ENCODE results near the gene SLC22A31. TPM values are rescaled to one million over a fixed set of nuclear protein-coding genes. Genes with fewer than 3 reads are reported as not detected.
A peak's percentile ranks its signal among the peaks of the same experiment; 100 is the strongest.
"Not testable (repeated sequence)": the region's sequence is repeated elsewhere in the genome, so short reads cannot be mapped to it uniquely, and the experiment has no call there.

The SLC22A31 gene
- polyA plus RNA-seq, 5 donors = 0.48 to 3.1 (median 1.1) TPM

DNA sequence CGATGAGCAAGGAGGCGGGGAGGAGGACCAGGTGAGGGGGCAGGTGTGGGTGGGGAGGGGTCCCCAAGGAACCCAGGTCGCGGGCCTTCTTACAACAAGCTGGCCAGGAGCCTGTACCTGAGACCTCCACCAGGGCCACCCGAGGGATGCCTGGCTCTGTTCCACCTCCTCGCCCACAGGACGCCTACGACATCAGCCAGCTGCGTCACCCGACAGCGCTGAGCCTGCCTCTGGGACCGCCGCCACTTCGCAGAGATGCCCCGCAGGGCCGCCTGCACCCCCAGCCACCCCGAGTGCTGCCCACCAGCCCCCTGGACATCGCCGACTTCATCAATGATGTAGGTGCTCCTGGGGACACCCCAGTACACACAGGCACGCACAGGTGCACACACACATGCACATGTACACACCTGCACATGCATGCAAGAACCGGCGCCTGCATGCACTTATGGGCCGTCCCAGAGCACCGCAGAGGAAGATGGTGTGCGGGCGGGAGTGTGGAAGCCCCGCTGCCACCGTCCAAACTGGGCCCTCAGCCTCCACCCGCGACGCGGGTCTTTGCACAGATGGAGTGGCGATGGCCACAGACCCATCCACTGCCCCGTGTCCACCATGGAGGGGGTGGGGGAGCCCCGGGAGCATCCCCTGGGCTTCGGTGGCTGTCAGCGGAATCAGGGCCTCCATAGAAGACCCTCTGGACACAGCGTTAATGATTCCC lies 6.6 kb downstream of the SLC22A31 start:
- DNase-seq = no peak

- DNase-seq = no peak
These were observed 7.3 kb downstream of the SLC22A31 start for GRCh38 chr16:89192956-89193575.

DNA sequence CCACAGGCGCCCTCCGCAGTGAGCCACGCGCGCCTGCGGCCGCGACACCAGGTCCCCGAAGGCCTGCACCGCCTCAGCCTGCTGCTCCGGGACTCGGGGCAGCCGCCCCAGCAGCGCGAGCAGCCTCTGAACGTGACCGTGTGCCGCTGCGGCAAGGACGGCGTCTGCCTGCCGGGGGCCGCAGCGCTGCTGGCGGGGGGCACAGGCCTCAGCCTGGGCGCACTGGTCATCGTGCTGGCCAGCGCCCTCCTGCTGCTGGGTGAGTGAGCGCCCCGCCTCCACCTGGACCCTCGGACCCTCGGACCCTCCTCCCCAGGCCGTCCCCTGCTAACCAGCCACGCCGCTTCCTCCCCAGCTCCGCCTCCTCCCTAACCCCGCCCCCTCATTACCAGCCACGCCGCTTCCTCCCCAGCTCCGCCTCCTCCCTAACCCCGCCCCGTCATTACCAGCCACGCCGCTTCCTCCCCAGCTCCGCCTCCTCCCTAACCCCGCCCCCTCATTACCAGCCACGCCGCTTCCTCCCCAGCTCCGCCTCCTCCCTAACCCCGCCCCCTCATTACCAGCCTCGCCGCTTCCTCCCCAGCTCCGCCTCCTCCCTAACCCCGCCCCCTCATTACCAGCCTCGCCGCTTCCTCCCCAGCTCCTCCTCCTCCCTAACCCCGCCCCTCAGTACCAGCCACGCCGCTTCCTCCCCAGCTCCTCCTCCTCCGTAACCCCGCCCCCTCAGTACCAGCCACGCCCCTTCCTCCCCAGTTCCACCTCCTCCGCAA lies 8.0 kb downstream of the SLC22A31 start:
- DNase-seq = peak; percentile 53 to 66

DNA sequence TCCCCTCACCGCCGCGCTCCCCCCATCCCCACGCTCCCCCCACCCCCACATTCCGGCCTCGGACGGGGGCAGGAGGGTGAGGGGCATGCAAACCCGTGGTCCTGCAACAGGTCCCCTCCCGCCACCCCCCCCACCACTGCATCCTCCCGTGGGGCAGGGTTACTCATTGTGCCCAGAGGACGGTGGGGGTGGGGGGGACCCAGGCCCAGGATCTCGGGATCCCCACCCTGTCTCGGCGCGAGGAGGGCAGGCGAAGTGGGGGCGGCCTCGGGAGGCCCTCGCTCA lies 8.5 kb downstream of the SLC22A31 start:
- DNase-seq = no peak

DNA sequence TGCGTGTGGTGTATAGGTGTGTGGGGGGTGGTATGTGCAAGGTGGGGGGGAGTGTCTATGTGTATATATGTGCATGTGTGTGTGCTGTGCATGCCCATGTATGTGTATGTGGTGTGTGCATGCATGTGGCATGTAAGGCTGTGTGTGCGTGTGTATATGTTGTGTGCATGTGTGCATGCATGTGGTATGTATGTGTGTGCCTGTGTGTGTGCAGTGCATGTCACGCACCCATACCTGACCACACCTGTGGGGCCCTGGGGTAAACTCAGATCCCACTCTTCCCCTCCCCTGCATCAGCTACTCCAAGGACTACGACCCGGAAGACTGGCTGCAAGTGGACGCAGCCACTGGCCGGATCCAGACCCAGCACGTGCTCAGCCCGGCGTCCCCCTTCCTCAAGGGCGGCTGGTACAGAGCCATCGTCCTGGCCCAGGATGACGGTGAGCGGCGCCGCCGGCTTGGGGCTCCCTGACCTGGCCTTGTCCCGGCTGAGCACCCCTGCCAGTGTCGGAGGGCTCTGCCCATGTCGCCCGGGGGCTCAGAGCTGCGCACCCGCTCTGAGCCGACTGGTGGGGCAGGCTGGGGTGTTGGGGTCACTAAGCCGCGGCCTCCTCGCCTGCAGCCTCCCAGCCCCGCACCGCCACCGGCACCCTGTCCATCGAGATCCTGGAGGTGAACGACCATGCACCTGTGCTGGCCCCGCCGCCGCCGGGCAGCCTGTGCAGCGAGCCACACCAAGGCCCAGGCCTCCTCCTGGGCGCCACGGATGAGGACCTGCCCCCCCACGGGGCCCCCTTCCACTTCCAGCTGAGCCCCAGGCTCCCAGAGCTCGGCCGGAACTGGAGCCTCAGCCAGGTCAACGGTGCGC lies 9.1 kb downstream of the SLC22A31 start:
- DNase-seq = no peak

- no peak for DNase-seq
These were observed 10.0 kb downstream of the SLC22A31 start for GRCh38 chr16:89190150-89190958.

DNA sequence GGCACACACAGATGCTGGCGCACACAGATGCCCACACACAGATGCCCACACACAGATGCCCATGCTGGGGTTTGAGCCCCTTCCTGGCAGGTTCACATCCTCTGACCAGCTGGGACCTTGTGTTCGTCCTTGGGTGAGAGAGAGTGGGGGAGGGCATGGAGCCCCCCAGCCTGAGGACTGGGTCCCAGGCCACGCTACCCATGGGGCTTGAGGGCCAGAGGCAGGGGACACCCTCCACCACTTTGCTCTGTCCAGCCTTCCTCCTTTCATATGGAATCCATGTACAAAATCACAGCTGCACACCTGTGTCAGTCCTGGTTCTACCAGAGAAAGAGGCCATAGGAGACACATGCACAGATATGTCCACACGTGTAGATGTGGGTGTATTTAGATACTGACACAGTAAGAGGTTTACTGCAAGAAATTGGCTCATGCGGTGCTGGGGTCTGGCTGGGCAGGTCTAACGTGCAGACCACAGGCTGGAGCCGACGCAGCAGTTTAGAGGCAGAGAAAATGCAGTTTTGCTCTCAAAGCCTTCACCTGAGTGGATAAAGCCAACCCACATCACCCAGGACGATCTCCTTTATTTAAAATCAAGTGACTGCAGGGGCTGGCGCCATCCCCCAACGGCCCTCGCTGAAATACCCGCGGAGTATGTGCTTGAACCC lies 10.8 kb downstream of the SLC22A31 start:
- no peak for DNase-seq

DNA sequence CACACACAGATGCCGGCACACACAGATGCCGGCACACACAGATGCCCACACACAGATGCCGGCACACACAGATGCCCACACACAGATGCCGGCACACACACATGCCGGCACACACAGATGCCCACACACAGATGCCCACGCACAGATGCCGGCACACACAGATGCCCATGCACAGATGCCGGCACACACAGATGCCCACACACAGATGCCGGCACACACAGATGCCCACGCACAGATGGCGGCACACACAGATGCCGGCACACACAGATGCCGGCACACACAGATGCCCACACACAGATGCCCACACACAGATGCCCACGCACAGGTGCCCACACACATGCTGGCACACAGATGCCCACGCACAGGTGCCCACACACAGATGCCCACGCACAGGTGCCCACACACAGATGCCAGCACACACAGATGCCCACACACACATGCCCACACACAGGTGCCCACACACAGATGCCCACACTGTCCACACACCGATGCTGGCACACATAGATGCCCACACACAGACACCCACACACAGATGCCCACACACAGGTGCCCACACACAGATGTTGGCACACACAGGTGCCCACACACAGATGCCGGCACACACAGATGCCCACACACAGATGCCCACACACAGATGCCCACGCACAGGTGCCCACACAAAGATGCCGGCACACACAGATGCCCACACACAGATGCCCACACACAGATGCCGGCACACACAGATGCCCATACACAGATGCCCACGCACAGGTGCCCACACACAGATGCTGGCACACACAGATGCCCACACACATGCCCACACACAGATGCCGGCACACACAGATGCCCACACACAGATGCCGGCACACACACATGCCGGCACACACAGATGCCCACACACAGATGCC lies 11.6 kb downstream of the SLC22A31 start:
- DNase-seq = not testable (repeated sequence)

DNA sequence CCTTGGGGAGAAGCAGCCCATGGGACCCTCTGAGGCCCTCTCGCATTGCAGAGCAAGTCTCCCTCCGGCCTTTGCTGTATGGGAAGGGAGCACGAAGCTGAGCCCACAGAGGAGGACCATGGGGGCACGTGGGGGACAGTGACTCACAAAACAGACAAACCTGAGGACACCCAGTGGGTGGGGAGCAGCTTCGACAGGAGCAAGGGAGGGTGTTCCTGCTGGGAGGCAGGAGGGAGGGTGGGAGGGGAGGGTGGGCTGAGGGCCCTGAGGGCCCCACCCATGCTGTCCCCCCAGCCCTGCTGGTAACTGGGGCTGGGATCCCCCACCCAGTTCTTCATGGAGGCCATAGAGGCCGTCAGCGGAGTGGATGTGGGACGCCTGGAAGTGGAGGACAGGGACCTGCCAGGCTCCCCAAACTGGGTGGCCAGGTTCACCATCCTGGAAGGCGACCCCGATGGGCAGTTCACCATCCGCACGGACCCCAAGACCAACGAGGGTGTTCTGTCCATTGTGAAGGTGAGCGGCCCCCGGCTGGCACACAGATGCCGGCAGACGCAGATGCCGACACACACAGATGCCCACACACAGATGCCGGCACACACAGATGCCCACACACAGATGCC lies 12.5 kb downstream of the SLC22A31 start:
- DNase-seq = no peak

GRCh38 chr16:89187032-89187769 lies 13.1 kb downstream of the SLC22A31 start:
- DNase-seq = no peak

DNA sequence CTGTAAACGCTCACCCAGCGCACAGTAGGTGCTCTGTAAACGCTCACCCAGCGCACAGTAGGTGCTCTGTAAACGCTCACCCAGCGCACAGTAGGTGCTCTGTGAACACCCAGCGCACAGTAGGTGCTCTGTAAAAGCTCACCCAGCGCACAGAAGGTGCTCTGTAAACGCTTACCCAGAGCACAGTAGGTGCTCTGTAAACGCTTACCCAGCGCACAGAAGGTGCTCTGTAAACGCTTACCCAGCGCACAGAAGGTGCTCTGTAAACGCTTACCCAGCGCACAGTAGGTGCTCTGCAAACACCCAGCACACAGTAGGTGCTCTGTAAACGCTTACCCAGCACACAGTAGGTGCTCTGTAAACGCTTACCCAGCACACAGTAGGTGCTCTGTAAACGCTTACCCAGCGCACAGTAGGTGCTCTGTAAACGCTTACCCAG lies 13.7 kb downstream of the SLC22A31 start:
- DNase-seq = not testable (repeated sequence)

- DNase-seq = not testable (repeated sequence)
These were observed 14.3 kb downstream of the SLC22A31 start for GRCh38 chr16:89185887-89186592.

DNA sequence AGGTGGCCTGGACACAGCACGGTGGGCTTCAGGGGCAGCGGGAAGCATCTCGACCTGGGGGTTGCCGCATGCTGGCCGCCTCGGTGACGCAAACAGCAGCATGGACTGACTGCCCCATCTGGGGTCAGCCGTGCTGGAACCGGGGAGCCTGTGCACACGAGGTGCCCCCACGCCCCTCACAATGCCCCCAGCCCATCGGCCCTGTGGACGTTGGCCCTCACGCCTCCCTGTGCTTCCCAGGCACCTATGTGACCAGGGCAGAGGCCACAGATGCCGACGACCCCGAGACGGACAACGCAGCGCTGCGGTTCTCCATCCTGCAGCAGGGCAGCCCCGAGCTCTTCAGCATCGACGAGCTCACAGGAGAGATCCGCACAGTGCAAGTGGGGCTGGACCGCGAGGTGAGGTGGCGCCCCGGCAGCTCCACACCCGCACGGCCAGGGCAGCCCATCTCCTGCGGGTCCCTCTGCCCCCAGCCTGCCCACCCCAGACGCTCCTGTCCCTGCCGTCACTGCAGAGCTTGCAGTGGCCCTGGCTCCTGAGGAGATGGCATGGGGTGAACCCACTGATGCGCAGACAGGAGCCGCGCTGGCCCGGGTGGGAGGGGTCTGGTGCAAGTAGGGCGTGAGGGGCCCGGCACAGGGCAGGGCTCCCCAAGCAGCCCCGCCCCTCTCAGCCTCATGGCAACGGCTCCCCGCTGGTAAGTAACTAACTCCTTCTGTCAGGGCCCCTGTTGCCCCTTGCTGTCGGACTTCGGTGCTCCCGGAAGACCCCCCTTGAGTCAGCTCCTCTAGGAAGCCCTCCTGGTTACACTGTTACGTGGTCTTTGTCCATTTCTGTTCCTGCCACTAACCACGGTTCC lies 15.2 kb downstream of the SLC22A31 start:
- no peak for DNase-seq

- no peak for DNase-seq
These were observed 15.7 kb downstream of the SLC22A31 start for GRCh38 chr16:89184677-89184932.

DNA sequence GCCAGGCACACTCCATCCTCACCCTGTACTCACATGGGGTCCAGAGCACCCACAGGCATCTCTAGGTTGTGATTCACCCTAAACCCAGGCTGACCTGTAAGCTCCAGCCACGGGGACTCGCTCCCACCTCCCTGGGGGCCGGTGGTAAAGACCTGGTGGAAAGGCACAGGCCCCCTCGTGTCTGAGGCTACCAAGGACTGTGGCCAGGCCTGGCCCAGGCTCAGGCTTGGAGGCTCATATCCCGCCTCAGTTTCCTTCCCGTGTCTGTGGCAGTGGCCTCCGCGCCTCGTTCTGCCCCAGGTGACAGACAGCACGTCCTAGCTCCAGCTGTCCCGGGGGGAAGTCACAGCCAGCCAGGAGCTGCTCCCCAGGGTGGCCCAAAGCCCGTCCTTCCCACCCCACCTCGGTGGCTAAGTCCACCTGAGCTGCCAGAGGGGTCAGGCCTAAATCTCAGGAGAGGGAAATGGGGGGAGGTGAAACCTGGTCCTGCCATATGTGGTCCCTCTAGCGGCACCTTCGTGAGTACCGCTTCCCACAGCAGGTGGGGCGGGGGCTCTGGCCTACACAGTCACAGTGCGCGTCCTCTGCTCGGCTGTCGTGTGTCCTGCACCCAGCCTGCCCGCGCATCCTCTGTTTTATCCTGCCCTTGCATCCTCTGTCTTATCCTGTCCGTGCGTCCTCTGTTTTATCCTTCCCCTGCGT lies 16.2 kb downstream of the SLC22A31 start:
- DNase-seq = no peak

DNA sequence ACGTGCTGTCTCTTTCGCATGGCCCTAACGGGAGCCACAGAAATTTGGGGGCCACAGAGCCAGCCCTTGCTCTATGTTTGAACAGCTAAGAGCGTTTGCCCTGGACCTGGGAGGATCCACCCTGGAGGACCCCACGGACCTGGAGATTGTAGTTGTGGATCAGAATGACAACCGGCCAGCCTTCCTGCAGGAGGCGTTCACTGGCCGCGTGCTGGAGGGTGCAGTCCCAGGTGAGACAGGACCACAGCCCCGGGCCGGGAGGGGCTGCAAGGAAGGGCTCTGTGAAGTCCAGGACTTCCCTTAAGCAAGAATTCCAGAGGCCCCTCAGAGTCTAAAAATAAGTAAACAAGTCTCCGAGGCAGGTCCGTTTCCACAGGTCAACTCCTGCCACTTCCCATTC lies 16.9 kb downstream of the SLC22A31 start:
- no peak for DNase-seq
